GM06990 (cell line): ENCODE results near the gene CENPX.

ENCODE experiments used
- DNase-seq: peaks from one replicate; pipeline ENCODE4 v3.0.0-alpha.2; 2011; ENCODE audit not compliant: insufficient read length; ENCODE audit errors: extremely low read depth
- H3K27me3 ChIP-seq: replicated peaks from 2 replicates; pipeline ENCODE4 v1.6.0; 2011; ENCODE audit warnings: low read length; ENCODE audit not compliant: control insufficient read depth, insufficient read depth
- H3K36me3 ChIP-seq: 2 replicates; pipeline ENCODE4 v1.5.1; 2011; ENCODE audit warnings: low read length; ENCODE audit not compliant: control insufficient read depth, insufficient read depth
- H3K4me3 ChIP-seq: replicated peaks from 2 replicates; pipeline ENCODE4 v1.5.1; 2011; ENCODE audit warnings: low read depth, mild to moderate bottlenecking, control low read depth, low read length
- TF ChIP-seq, protein P1 (sequence below): IDR thresholded peaks from 2 replicates; pipeline ENCODE4 v1.5.1; 2011; ENCODE audit warnings: low read length, control low read depth, mild to moderate bottlenecking, inconsistent platforms; ENCODE audit not compliant: insufficient read depth, poor library complexity, severe bottlenecking

Gene CENPX

DNA sequence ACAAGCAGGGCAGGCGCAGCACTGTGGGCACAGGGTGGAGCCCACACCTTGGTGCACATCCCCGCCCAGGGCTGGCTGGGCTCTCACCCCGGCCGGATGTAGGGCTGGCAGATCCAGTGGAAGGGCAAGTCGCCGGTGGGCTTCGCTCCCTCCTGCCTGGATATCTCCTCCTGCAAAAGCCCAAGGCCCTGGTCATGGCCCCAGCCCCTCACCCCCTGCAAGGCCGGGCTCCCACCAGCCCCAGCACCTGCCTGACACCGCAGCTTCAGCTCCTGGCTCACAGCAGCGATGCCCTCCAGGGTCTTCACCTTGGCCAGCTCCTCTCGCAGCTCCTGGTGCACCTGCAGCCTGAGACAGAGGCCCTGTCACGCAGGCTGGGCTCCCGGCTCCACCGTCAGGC is 37.9 kb upstream of the CENPX start:
- Histone ChIP-seq H3K4me3 (no peak overlapping the region), H3K27me3 (no peaks in the 10 kb centered on the region), H3K36me3 (peaks cover 45% of the 10 kb centered on the region)
- TF ChIP-seq, protein P1, sequence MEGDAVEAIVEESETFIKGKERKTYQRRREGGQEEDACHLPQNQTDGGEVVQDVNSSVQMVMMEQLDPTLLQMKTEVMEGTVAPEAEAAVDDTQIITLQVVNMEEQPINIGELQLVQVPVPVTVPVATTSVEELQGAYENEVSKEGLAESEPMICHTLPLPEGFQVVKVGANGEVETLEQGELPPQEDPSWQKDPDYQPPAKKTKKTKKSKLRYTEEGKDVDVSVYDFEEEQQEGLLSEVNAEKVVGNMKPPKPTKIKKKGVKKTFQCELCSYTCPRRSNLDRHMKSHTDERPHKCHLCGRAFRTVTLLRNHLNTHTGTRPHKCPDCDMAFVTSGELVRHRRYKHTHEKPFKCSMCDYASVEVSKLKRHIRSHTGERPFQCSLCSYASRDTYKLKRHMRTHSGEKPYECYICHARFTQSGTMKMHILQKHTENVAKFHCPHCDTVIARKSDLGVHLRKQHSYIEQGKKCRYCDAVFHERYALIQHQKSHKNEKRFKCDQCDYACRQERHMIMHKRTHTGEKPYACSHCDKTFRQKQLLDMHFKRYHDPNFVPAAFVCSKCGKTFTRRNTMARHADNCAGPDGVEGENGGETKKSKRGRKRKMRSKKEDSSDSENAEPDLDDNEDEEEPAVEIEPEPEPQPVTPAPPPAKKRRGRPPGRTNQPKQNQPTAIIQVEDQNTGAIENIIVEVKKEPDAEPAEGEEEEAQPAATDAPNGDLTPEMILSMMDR, result no peak
- DNase-seq, result peak; percentile 9

DNA sequence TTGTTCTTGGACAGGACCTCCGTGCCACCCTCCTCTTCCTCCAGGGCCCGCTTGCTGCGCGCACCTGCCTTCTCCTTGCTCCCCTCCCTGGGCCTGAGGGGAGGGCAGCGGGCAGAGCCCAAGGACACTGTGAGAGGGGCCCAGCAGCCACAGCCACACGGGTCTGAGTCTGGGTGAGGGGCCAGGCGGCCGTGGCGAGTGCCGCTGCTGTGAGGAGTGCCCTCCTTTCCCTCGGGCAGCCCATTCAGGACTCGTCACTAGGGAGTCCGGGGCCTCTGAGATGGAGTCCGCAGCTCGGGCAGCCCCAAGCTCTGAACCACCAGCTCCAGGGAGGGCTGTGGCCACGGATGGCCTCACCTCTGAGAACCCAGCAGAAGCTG is 37.3 kb upstream of the CENPX start:
- Histone ChIP-seq H3K36me3 (peaks cover 50% of the 10 kb centered on the region), H3K4me3 (no peak overlapping the region), H3K27me3 (no peaks in the 10 kb centered on the region)
- TF ChIP-seq, protein P1, result no peak
- peak; percentile 13 for DNase-seq

DNA sequence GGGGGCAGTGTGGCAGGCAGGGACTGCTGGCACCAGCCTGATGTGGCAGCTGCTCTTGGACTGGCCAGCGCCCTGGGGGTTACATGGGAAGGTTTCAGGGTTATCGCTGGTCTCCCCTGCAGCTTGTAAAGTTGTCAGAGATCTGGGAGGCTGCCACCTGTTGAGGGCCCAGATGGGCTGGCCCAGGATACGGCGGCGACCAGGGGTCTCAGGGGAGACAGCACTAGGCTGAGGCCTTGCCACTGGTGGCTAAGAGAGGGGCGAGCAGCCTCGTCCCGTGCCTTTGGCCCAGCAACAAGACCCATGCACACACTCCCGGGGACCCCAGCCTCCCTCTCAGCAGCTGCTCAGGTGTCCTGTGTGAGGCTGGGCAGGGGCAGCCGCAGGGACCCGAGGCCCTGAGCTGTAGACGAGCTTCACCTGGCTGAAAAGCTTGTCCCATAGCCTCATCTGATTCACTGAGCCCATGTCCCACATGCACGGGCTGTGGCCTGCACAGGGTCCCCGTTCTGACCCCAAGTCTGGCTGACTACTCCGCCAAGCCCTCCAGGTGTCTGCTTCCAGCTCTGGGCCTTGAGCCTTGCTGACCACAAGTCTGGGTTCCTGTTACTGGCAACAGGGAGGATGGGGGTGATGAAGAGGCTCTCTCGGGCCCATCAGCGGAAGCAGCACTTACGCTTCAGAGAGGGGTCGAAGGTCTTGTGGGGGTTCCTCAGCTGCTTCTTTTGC is 36.8 kb upstream of the CENPX start:
- no peak overlapping the region for H3K4me3 ChIP-seq
- TF ChIP-seq, protein P1, result no peak
- DNase-seq, result peak; percentile 22
- H3K36me3 ChIP-seq, result peaks cover 54% of the 10 kb centered on the region
- no peaks in the 10 kb centered on the region for H3K27me3 ChIP-seq

DNA sequence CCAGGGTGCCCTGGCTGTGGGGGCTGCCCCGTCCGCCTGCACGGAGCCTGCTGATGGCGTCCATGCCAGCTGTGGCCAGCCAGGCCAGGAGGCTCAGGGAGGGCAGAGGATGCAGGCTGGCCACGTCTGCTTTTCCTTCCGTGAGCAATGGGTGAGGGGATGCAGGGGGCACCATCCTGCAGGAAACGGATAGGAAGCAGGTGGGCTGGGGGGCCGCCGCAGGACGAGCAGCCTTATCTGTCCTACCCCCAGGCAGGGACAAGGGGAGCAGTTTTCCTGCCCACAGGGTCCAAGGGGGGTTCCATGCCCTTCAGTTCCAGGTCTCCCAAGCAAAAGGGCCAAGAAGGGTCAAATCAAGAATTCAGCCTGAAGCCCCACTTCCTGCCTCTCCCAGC is 36.2 kb upstream of the CENPX start:
- Histone ChIP-seq H3K36me3 (peaks cover 56% of the 10 kb centered on the region), H3K4me3 (no peak overlapping the region)

DNA sequence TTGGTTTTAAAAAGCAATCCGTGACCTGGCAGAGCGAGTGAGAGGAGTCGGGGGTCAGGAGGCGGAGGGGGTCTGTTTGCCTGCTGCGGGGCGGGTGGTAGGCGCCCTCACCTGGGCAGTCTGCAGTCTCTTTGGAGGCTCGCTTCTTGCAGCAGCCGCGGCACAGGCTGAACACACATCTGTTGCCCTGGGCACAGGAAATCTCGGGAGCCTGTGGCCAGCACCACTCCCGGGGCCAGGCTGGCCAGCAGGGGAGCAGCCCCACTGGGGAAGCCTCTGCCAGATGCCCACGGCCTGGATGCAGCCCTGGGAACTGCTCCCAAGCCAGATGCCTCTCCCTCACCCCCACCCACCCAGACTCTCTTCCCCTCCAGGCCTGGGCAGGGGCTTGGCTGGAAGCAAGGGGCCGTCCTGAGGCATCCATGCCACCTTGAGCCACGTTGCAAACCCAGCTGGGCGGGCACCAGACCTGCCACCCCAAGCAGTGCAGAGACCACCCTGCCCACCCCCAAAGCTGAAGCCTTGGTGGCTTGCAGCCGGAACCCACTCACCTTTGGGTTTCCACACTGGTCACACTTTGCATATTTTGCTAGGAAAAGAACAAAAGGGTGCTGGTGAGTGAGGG is 35.7 kb upstream of the CENPX start:
- Histone ChIP-seq H3K27me3 (no peaks in the 10 kb centered on the region), H3K4me3 (no peak overlapping the region), H3K36me3 (peaks cover 55% of the 10 kb centered on the region)
- DNase-seq, result peak; percentile 12
- TF ChIP-seq, protein P1, result no peak

More for the DNA sequence above, 36.2 kb upstream of the CENPX start:
- TF ChIP-seq, protein P1, result no peak
- peak; percentile 8 for DNase-seq
- no peaks in the 10 kb centered on the region for H3K27me3 ChIP-seq
